ENCODE results near the gene MYT1. TPM values are rescaled to one million over a fixed set of nuclear protein-coding genes. Genes with fewer than 3 reads are reported as not detected.

The MYT1 gene
- total RNA-seq, 1 donor from 2014 or later = not detected

DNA sequence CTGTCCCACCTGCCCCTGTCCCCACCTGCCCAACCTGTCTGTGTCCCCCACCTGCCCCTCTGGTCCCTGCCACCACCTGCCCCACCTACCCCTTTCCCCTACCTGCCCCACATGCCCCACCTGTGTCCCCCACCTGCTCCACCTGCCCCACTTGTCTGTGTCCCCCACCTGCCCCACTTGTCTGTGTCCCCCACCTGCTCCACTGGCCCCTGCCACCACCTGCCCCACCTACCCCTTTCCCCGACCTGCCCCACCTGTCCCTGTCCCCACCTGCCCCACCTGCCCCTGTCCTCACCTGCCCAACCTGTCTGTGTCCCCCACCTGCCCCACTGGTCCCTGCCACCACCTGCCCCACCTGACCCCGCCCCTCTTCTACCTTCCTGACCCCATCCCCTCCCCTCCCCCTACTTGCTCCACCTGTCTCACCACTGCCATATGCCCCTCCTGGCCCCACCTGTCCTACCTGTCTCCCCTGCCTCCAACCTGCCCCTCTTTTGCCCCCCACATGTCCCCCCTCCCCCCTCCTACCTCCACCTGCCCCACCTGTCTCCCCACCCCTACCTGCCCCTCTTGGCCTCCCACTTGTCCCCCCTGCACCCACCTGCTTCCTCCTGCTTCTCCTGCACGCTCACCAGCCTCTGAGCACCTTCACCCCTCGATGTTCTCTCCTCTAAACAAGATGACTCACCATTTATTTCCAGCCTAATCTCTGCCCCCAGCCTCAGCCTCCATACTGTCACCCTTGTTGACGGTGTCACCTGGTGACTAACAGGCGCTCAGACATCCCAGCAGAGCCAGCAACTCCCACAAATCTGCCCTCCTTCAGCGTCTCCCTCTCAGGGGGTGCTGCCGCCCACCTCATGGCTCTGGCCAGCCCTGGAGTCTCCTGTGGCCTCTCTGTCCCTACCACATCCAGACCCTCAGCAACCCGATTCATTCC lies 5.6 kb upstream of the MYT1 start:
- no peak overlapping the region for H3K4me3 ChIP-seq
- peaks cover 52% of the 10 kb centered on the region for H3K27me3 ChIP-seq (ENCODE audit: low read depth)
- no peaks in the 10 kb centered on the region for H3K9me3 ChIP-seq
- ATAC-seq = no peak
- no peaks in the 10 kb centered on the region for H3K4me1 ChIP-seq
- TF ChIP-seq, protein P1, sequence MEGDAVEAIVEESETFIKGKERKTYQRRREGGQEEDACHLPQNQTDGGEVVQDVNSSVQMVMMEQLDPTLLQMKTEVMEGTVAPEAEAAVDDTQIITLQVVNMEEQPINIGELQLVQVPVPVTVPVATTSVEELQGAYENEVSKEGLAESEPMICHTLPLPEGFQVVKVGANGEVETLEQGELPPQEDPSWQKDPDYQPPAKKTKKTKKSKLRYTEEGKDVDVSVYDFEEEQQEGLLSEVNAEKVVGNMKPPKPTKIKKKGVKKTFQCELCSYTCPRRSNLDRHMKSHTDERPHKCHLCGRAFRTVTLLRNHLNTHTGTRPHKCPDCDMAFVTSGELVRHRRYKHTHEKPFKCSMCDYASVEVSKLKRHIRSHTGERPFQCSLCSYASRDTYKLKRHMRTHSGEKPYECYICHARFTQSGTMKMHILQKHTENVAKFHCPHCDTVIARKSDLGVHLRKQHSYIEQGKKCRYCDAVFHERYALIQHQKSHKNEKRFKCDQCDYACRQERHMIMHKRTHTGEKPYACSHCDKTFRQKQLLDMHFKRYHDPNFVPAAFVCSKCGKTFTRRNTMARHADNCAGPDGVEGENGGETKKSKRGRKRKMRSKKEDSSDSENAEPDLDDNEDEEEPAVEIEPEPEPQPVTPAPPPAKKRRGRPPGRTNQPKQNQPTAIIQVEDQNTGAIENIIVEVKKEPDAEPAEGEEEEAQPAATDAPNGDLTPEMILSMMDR (IDR thresholded peaks at IDR 0.05) = no peak
- H3K27ac ChIP-seq = no peak overlapping the region
- intact Hi-C loops (cut with DNase I) = no loop called here
- peak; percentile 10 for DNase-seq
- no peaks in the 10 kb centered on the region for H3K36me3 ChIP-seq

DNA sequence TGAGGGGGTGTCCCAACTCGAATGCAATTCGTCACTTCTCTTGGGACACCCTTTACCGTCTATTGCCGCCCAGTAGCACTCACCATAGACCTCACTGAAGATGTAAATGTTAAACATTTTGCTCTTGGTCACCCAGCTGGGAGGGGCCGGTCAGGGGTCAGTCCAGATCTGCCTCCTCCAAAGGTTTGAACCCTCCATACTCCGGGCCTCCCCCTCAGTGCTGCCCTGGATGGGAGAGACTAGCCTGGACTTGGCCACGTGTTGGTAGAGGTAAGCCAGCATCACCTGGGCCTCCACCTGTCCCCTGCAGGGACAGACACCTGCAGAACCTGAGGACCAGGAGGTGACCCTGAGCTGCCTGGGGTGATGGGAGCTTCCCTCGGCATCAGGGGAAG lies 5.0 kb upstream of the MYT1 start:
- DNase-seq = peak; percentile 6
- intact Hi-C loops (cut with DNase I) = no loop called here
- Histone ChIP-seq H3K4me1 (no peaks in the 10 kb centered on the region), H3K27ac (no peak overlapping the region), H3K36me3 (no peaks in the 10 kb centered on the region), H3K9me3 (no peaks in the 10 kb centered on the region), H3K4me3 (no peak overlapping the region), H3K27me3 (ENCODE audit: low read depth) (peaks cover 57% of the 10 kb centered on the region)
- no peak for ATAC-seq
- TF ChIP-seq, protein P1 (IDR thresholded peaks at IDR 0.05) = no peak

DNA sequence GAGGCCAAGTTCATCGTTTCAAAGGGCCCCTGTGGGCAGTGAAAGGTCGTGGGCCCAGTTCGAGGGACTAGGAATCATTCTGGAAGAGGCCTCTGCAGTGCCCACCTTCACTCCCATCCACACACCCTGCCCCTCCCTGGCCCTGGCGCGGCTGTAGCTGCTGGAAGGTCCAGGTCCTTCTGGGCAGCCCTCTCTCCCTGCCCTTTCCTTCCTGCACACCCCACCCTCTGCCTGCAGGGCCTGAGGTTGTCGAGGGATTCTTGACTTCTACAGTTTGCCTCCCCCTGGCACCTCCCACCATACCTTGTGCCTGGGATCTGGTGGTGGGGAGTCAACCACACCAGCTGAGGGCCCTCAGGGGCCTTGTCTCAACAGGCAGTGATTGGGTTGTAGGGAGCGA lies 4.5 kb upstream of the MYT1 start:
- Histone ChIP-seq H3K27ac (no peak overlapping the region), H3K27me3 (ENCODE audit: low read depth) (peaks cover 59% of the 10 kb centered on the region), H3K9me3 (no peaks in the 10 kb centered on the region), H3K36me3 (no peaks in the 10 kb centered on the region), H3K4me1 (no peaks in the 10 kb centered on the region), H3K4me3 (no peak overlapping the region)
- ATAC-seq = no peak
- DNase-seq = peak; percentile 31
- TF ChIP-seq, protein P1 (IDR thresholded peaks at IDR 0.05) = no peak
- intact Hi-C loops (cut with DNase I) = no loop called here

DNA sequence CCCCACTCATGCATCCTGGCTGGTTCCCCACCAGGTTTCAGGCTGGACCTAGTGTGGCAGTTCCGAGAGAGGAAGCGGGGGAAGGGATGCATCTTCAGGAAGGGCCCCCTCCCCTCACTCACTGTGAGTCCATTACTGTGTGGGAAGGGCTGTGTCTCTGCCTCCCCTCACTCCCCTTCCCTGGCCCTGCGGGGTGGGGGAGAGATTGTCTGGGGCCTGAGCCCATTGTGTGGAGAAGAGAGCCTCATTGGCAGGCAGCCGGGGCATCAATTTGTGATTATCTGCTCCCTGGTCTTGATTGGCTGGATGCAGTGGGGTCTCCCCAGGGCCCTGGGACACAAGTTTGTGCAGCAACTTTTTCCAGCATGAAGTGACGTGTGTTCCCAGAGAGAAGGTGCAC lies 4.1 kb upstream of the MYT1 start:
- H3K27me3 ChIP-seq (ENCODE audit: low read depth) = peaks cover 63% of the 10 kb centered on the region

DNA sequence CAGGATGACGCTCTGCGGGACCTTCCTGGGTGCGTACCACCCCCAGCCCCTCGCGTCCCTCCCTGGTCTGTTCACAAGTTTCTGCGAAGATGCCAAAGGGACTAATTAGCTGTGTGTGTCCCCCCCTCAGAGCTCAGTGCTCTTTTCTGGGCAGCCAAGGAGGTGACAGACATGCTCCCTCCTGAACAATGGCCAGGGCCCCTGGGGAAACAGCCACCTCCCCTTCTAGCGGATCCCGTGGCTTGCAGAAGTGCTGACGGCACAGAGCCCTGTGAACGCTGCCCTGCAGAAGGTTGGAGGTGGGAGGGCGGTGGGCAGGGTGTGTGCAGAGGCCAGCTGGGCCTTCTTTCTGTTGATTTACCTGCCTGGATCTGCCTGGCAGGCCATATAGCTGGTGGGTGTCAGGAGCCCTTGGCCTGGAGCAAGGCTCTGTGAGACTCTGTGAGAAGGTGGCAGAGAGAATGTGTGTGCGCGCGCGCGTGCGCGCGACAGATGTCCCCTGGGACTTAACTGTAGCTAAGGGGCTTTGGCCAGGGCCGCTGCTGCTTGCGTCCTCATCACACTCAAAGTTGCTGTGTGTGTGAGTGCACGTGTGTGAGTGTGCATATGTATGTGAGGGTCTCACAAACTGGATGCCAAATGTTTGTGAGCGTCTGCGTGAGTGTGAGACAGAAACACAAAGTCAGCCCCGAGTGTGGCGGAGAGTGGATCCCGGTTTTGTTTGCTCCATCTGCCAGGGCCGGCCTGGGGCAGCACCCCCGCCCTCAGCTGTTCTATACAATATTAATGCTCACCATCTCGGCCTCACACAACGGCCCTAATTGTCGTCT lies 3.5 kb upstream of the MYT1 start:
- H3K27ac ChIP-seq = no peak overlapping the region
- H3K36me3 ChIP-seq = no peaks in the 10 kb centered on the region
- TF ChIP-seq, protein P1 (IDR thresholded peaks at IDR 0.05) = no peak
- peaks cover 65% of the 10 kb centered on the region for H3K27me3 ChIP-seq (ENCODE audit: low read depth)
- ATAC-seq (no peak), DNase-seq (peak; percentile 20)
- H3K4me3 ChIP-seq = no peak overlapping the region
- intact Hi-C loops (cut with DNase I) = no loop called here
- no peaks in the 10 kb centered on the region for H3K9me3 ChIP-seq
- no peaks in the 10 kb centered on the region for H3K4me1 ChIP-seq

More for the DNA sequence above, 4.1 kb upstream of the MYT1 start:
- no peaks in the 10 kb centered on the region for H3K36me3 ChIP-seq
- DNase-seq (no peak), ATAC-seq (no peak)
- no peak overlapping the region for H3K27ac ChIP-seq
- no peaks in the 10 kb centered on the region for H3K9me3 ChIP-seq
- H3K4me3 ChIP-seq = no peak overlapping the region
- TF ChIP-seq, protein P1 (IDR thresholded peaks at IDR 0.05) = no peak
- intact Hi-C loops (cut with DNase I) = no loop called here
- H3K4me1 ChIP-seq = no peaks in the 10 kb centered on the region

Measured in lower lobe of right lung (tissue), 2 donors.